Measurements from ENCODE around the gene PLEKHA7. TPM values are rescaled to one million over a fixed set of nuclear protein-coding genes. Genes with fewer than 3 reads are reported as not detected.

The PLEKHA7 gene
- polyA plus RNA-seq, 1 of the 3 experiments (the other 2 are of a cell fraction) = 0.12 TPM

- TF ChIP-seq FOSL2 (IDR thresholded peaks at IDR 0.05; ENCODE audit: borderline replicate concordance, low read depth) = no peak
These were observed 67.5 kb downstream of the PLEKHA7 start (continued) for GRCh38 chr11:16946477-16947282.

GRCh38 chr11:16945671-16946469, 68.3 kb downstream of the PLEKHA7 start:
- Histone ChIP-seq H3K27ac (ENCODE audit: low read depth in 2 of 2, low read length in 1 of 2) (no peak overlapping the region), H3F3A (replicated peaks; ENCODE audit: insufficient read depth) (no peaks in the 10 kb centered on the region), H3K27me3 (ENCODE audit: insufficient read depth) (peaks cover 6% of the 10 kb centered on the region; the same call in 1 of the 2 replicates), H3K79me2 (ENCODE audit: insufficient read depth) (no peaks in the 10 kb centered on the region), H3K4me2 (no peak overlapping the region), H3K9me3 (no peaks in the 10 kb centered on the region), H4K20me1 (ENCODE audit: insufficient read depth) (no peaks in the 10 kb centered on the region), H3K36me3 (replicated peaks in 1 of 2; ENCODE audit: control insufficient read depth in 1 of 2, insufficient read depth in 2 of 2, low read length in 1 of 2) (no peaks in the 10 kb centered on the region), H3K4me3 (ENCODE audit: low read depth in 2 of 2, low read length in 1 of 2) (no peak overlapping the region), H2AFZ (ENCODE audit: low read depth) (no peak overlapping the region), H3K4me1 (ENCODE audit: control insufficient read depth in 1 of 2, insufficient read depth in 2 of 2, low read depth in 1 of 2, low read length in 1 of 2) (no peaks in the 10 kb centered on the region), H3K9me2 (no peaks in the 10 kb centered on the region), H3K9ac (no peak overlapping the region)
- POLR2A ChIA-PET = interaction anchor here (0.7 to 1.2 kb wide), 2 partner anchors 117 to 132 kb away, joined by 3 read pairs; partner anchors contain the start of gene RPS13
- peak; percentile 77 for DNase-seq
- WGBS (ENCODE audit: low lambda C conversion rate) = 36% methylated on average over 9 of the region's 9 CpGs
- CTCF ChIA-PET = interaction anchor here (0.5 to 14.1 kb wide), 38 partner anchors 9 to 558 kb away, joined by 3 to 228 read pairs (median 4); partner anchors contain the start of genes PLEKHA7 and RPS13
- no peak for TF ChIP-seq RXRA (IDR thresholded peaks at IDR 0.05; ENCODE audit: borderline replicate concordance, low read depth)
- no peak for TF ChIP-seq YY1 (IDR thresholded peaks at IDR 0.05; ENCODE audit: low read depth)
- no peak for TF ChIP-seq FOXM1 (IDR thresholded peaks at IDR 0.05; ENCODE audit: low read depth)
- no peak for TF ChIP-seq SIN3A (IDR thresholded peaks at IDR 0.05; ENCODE audit: borderline replicate concordance, low read depth, low read length)
- no peak for TF ChIP-seq EZH2phosphoT487 (IDR thresholded peaks at IDR 0.05; ENCODE audit: borderline replicate concordance, low read depth)
- TF ChIP-seq GABPA (IDR thresholded peaks at IDR 0.05; ENCODE audit: low read depth) = no peak
- no peak for TF ChIP-seq MXI1 (IDR thresholded peaks at IDR 0.05; ENCODE audit: low read depth, low read length)
- TF ChIP-seq GATA2 (CRISPR knock-in tag; IDR thresholded peaks at IDR 0.05) = no peak
- TF ChIP-seq NFIC (IDR thresholded peaks at IDR 0.05; ENCODE audit: borderline replicate concordance) = no peak
- TF ChIP-seq CTCF (IDR thresholded peaks at IDR 0.05) = peak; percentile 52
- TF ChIP-seq JUND (IDR thresholded peaks at IDR 0.05) = no peak
- no peak for TF ChIP-seq ELF1 (IDR thresholded peaks at IDR 0.05)
- no peak for TF ChIP-seq RFX5 (IDR thresholded peaks at IDR 0.05; ENCODE audit: low read length)
- no peak for TF ChIP-seq POLR2AphosphoS5 (IDR thresholded peaks at IDR 0.05; ENCODE audit: low read depth, low read length)
- no peak for TF ChIP-seq USF1 (IDR thresholded peaks at IDR 0.05; ENCODE audit: borderline replicate concordance, low read depth)
- TF ChIP-seq CHD2 (IDR thresholded peaks at IDR 0.05; ENCODE audit: low read length, partially characterized antibody) = peak; percentile 11
- TF ChIP-seq REST (IDR thresholded peaks at IDR 0.05; ENCODE audit: low read depth, low read length) = no peak
- peak; percentile 97 for TF ChIP-seq RAD21 (IDR thresholded peaks at IDR 0.05; ENCODE audit: low read length)
- no peak for TF ChIP-seq TCF12 (IDR thresholded peaks at IDR 0.05)
- no peak for TF ChIP-seq MAX (IDR thresholded peaks at IDR 0.05; ENCODE audit: low read depth)
- no peak for TF ChIP-seq FOXJ3 (CRISPR knock-in tag; IDR thresholded peaks at IDR 0.05)
- no peak for TF ChIP-seq USF2 (IDR thresholded peaks at IDR 0.05; ENCODE audit: borderline replicate concordance, low read depth, low read length)
- TF ChIP-seq TEAD4 (IDR thresholded peaks at IDR 0.05; ENCODE audit: borderline replicate concordance, insufficient read depth) = no peak
